ENCODE measurements around the gene THAP4.

- TF ChIP-seq ZNF8 (CRISPR knock-in tag; IDR thresholded peaks at IDR 0.05): no peak
- no peak for TF ChIP-seq POU6F1 (CRISPR knock-in tag; IDR thresholded peaks at IDR 0.05; ENCODE audit: borderline replicate concordance, low read depth)
- no peak for TF ChIP-seq ZFP30 (CRISPR knock-in tag; IDR thresholded peaks at IDR 0.05)
- TF ChIP-seq PATZ1 (CRISPR knock-in tag; IDR thresholded peaks at IDR 0.05; ENCODE audit: borderline replicate concordance): no peak
- TF ChIP-seq RARB (CRISPR knock-in tag; IDR thresholded peaks at IDR 0.05): no peak
- TF ChIP-seq PPARA (CRISPR knock-in tag; IDR thresholded peaks at IDR 0.05; ENCODE audit: borderline replicate concordance): no peak
- no peak for TF ChIP-seq GLIS3 (CRISPR knock-in tag; IDR thresholded peaks at IDR 0.05)
- no peak for TF ChIP-seq ZC3H10 (CRISPR knock-in tag; IDR thresholded peaks at IDR 0.05)
- no peak for TF ChIP-seq ISL1 (CRISPR knock-in tag; IDR thresholded peaks at IDR 0.05)
- no peak for TF ChIP-seq CSDC2 (CRISPR knock-in tag; IDR thresholded peaks at IDR 0.05)
- TF ChIP-seq ZFP3 (CRISPR knock-in tag; IDR thresholded peaks at IDR 0.05): peak; percentile 70; the same call in 1 of the 2 replicates
Observed at GRCh38 chr2:241636182-241637017, 558 bp downstream of the THAP4 start.
